H1 (cell line): Measurements from ENCODE around the gene TNIP1. TPM values are rescaled to one million over a fixed set of nuclear protein-coding genes. Genes with fewer than 3 reads are reported as not detected.

ENCODE experiments used
- CTCF ChIA-PET: fragments of 300-600 bp; sonication (Branson Sonifier 250); formaldehyde crosslinking; loops from one replicate; lab custom pipeline; 2021; ENCODE audit not compliant: partially characterized antibody; lab: Charles Lee
- POLR2A ChIA-PET: fragments of 300-600 bp; sonication (Branson Sonifier 250); formaldehyde crosslinking; loops from one replicate; lab custom pipeline; 2021; ENCODE audit warnings: inconsistent platforms; ENCODE audit not compliant: partially characterized antibody; lab: Charles Lee
- DNase-seq, 2 experiments: peaks; one replicate each; pipeline versions ENCODE4 v3.0.0 to v3.0.0-alpha.2; 2010 to 2022; ENCODE audit warnings: low spot score in 2 of 2, low read depth in 1 of 2, mixed read lengths in 1 of 2
- FAIRE-seq: peaks from 2 replicates; lab custom pipeline; 2011; peaks lifted over from hg19 to GRCh38; lab: Jason Lieb, UNC
- H2AFZ ChIP-seq: 2 replicates; pipeline ENCODE4 v1.8.1; 2012; ENCODE audit warnings: low read length, inconsistent platforms
- H2AK5ac ChIP-seq: 2 replicates; pipeline ENCODE4 v1.6.1; 2013; ENCODE audit warnings: low read depth, low read length
- H2BK120ac ChIP-seq: replicated peaks from 2 replicates; pipeline ENCODE3; 2013; ENCODE audit warnings: low read depth, low read length, inconsistent platforms
- H2BK12ac ChIP-seq: 2 replicates; pipeline ENCODE4 v1.6.1; 2013; ENCODE audit warnings: low read depth, low read length
- H2BK15ac ChIP-seq: 2 replicates; pipeline ENCODE4 v1.6.1; 2013; ENCODE audit warnings: low read length
- H2BK20ac ChIP-seq: 2 replicates; pipeline ENCODE4 v1.6.1; 2013; ENCODE audit warnings: low read length
- H2BK5ac ChIP-seq: 2 replicates; pipeline ENCODE4 v1.6.1; 2013; ENCODE audit warnings: low read depth, low read length
- H3K14ac ChIP-seq: 2 replicates; pipeline ENCODE4 v1.6.1; 2013; ENCODE audit warnings: inconsistent platforms; ENCODE audit not compliant: insufficient read length
- H3K18ac ChIP-seq: 2 replicates; pipeline ENCODE4 v1.6.1; 2013; ENCODE audit warnings: low read length; ENCODE audit errors: extremely low read depth
- H3K23ac ChIP-seq: 2 replicates; pipeline ENCODE4 v1.6.1; 2013; ENCODE audit warnings: inconsistent platforms; ENCODE audit not compliant: insufficient read length
- H3K23me2 ChIP-seq: 2 replicates; pipeline ENCODE4 v1.6.1; 2013; ENCODE audit warnings: low read depth, low read length
- H3K27ac ChIP-seq: 2 replicates; pipeline ENCODE4 v1.6.1; 2011; ENCODE audit warnings: low read depth, low read length, inconsistent platforms
- H3K27me3 ChIP-seq, 4 experiments: replicated peaks in 1 of 4; 1 replicate in 1 of 4; 2 replicates in 3 of 4; pipeline versions ENCODE4 v1.6.1 to v1.8.1; 2011 to 2013; ENCODE audit warnings: low read length in 3 of 4, mild to moderate bottlenecking in 3 of 4, inconsistent platforms in 2 of 4, mixed read lengths in 2 of 4, moderate library complexity in 1 of 4; ENCODE audit not compliant: control insufficient read depth in 3 of 4, insufficient read depth in 3 of 4; ENCODE audit errors: extremely low read depth in 1 of 4
- H3K36me3 ChIP-seq, 4 experiments: 2 replicates each; pipeline versions ENCODE4 v1.6.1 to v1.8.1; 2011 to 2013; ENCODE audit warnings: mild to moderate bottlenecking in 4 of 4, low read length in 3 of 4, moderate library complexity in 2 of 4, control low read depth in 1 of 4, inconsistent platforms in 1 of 4; ENCODE audit not compliant: insufficient read depth in 4 of 4, control insufficient read depth in 2 of 4
- H3K4ac ChIP-seq: replicated peaks from 2 replicates; pipeline ENCODE3; 2013; ENCODE audit warnings: low read length, low read depth, mixed read lengths, inconsistent platforms; ENCODE audit not compliant: insufficient read length
- H3K4me1 ChIP-seq, 4 experiments: replicated peaks in 1 of 4; 1 replicate in 1 of 4; 2 replicates in 3 of 4; pipeline versions ENCODE4 v1.6.1 to v1.8.1; 2011 to 2013; ENCODE audit warnings: low read length in 3 of 4, inconsistent platforms in 2 of 4, mixed read lengths in 1 of 4; ENCODE audit not compliant: insufficient read depth in 4 of 4, control insufficient read depth in 3 of 4
- H3K4me2 ChIP-seq, 2 experiments: 2 replicates each; pipeline versions ENCODE4 v1.6.1 to v1.8.1; 2011 to 2013; ENCODE audit warnings: low read depth in 2 of 2, low read length in 2 of 2, control low read depth in 1 of 2, inconsistent platforms in 1 of 2, mild to moderate bottlenecking in 1 of 2; ENCODE audit not compliant: insufficient read depth in 1 of 2
- H3K4me3 ChIP-seq, 4 experiments: fragments of 200-600, 300-600 bp in 1 of 4; sonication (generic), shearing (Covaris generic), sonication (Bioruptor Twin) in 1 of 4; 2 replicates each; pipeline versions ENCODE4 v1.5.1 to v1.8.1; 2011 to 2016; ENCODE audit warnings: low read length in 4 of 4, low read depth in 3 of 4, control low read depth in 2 of 4, inconsistent platforms in 2 of 4, mild to moderate bottlenecking in 2 of 4, mixed read lengths in 1 of 4, moderate library complexity in 1 of 4; ENCODE audit not compliant: insufficient read depth in 2 of 4; ENCODE audit errors: extremely low read depth in 1 of 4
- H3K56ac ChIP-seq: replicated peaks from 2 replicates; pipeline ENCODE3; 2013; ENCODE audit warnings: low read depth, mild to moderate bottlenecking, mixed read lengths, low read length, inconsistent platforms; ENCODE audit not compliant: insufficient read length
- H3K79me1 ChIP-seq: 2 replicates; pipeline ENCODE4 v1.6.1; 2013; ENCODE audit warnings: low read depth, low read length, control low read depth
- H3K79me2 ChIP-seq, 2 experiments: 2 replicates each; pipeline versions ENCODE4 v1.6.1 to v1.8.1; 2012 to 2013; ENCODE audit warnings: low read length in 2 of 2, mild to moderate bottlenecking in 2 of 2, inconsistent platforms in 1 of 2; ENCODE audit not compliant: insufficient read depth in 2 of 2, control insufficient read depth in 1 of 2
- H3K9ac ChIP-seq, 4 experiments: replicated peaks in 1 of 4; 1 replicate in 1 of 4; 2 replicates in 3 of 4; pipeline versions ENCODE4 v1.6.1 to v1.8.1; 2011 to 2013; ENCODE audit warnings: low read depth in 3 of 4, low read length in 3 of 4, control low read depth in 2 of 4, mild to moderate bottlenecking in 2 of 4, moderate library complexity in 2 of 4, inconsistent platforms in 1 of 4; ENCODE audit errors: extremely low read depth in 1 of 4
- H3K9me3 ChIP-seq, 2 experiments: 2 replicates each; pipeline versions ENCODE4 v1.6.1 to v1.8.1; 2012 to 2013; ENCODE audit warnings: mild to moderate bottlenecking in 2 of 2, moderate library complexity in 2 of 2, control low read depth in 1 of 2, inconsistent platforms in 1 of 2, low read depth in 1 of 2, low read length in 1 of 2, mixed read lengths in 1 of 2; ENCODE audit not compliant: insufficient read depth in 2 of 2
- H4K20me1 ChIP-seq, 2 experiments: replicated peaks in 1 of 2; 2 replicates each; pipeline versions ENCODE3 to v1.8.1; 2011 to 2013; ENCODE audit warnings: inconsistent platforms in 2 of 2, low read length in 2 of 2, mild to moderate bottlenecking in 1 of 2; ENCODE audit not compliant: insufficient read depth in 2 of 2, control insufficient read depth in 1 of 2
- H4K5ac ChIP-seq: 2 replicates; pipeline ENCODE4 v1.6.1; 2013; ENCODE audit warnings: low read length, low read depth, mixed read lengths, inconsistent platforms; ENCODE audit not compliant: insufficient read length
- H4K8ac ChIP-seq: 2 replicates; pipeline ENCODE4 v1.8.0; 2013; ENCODE audit warnings: mild to moderate bottlenecking, moderate library complexity, low read length, inconsistent platforms; ENCODE audit not compliant: insufficient read depth; ENCODE audit errors: extremely low read depth
- H4K91ac ChIP-seq: replicated peaks from 2 replicates; pipeline ENCODE3; 2013; ENCODE audit warnings: low read length, mixed read lengths, inconsistent platforms; ENCODE audit not compliant: insufficient read length
- BCL11A ChIP-seq, 2 experiments: IDR thresholded peaks; one replicate each; pipeline ENCODE4 v1.6.1; 2011; ENCODE audit warnings: low read depth in 2 of 2, low read length in 2 of 2, mild to moderate bottlenecking in 2 of 2
- BRCA1 ChIP-seq: IDR thresholded peaks from 2 replicates; pipeline ENCODE4 v1.6.1; 2012; ENCODE audit warnings: low read depth, low read length, improper control_type of control experiment
- CHD1 ChIP-seq: IDR thresholded peaks from 2 replicates; pipeline ENCODE4 v1.6.1; 2012; ENCODE audit warnings: low read depth, low read length, improper control_type of control experiment
- CHD2 ChIP-seq: IDR thresholded peaks from 2 replicates; pipeline ENCODE4 v1.6.1; 2012; ENCODE audit warnings: low read length, improper control_type of control experiment
- CREB1 ChIP-seq: IDR thresholded peaks from 2 replicates; pipeline ENCODE4 v1.6.1; 2012; ENCODE audit warnings: inconsistent platforms
- HDAC2 ChIP-seq, 2 experiments: fragments of 300-600 bp in 1 of 2; sonication (generic) in 1 of 2; IDR thresholded peaks; 2 replicates each; pipeline ENCODE4 v1.6.1; 2011 to 2012; ENCODE audit warnings: low read depth in 2 of 2, low read length in 2 of 2, mild to moderate bottlenecking in 2 of 2, moderate library complexity in 2 of 2, borderline replicate concordance in 1 of 2, inconsistent platforms in 1 of 2
- NRF1 ChIP-seq: IDR thresholded peaks from 2 replicates; pipeline ENCODE4 v1.6.1; 2011; ENCODE audit warnings: mild to moderate bottlenecking, low read depth, low read length, improper control_type of control experiment
- POLR2A ChIP-seq, 2 experiments: IDR thresholded peaks; 1 replicate in 1 of 2; 2 replicates in 1 of 2; pipeline ENCODE4 v1.6.1; 2011; ENCODE audit warnings: low read depth in 2 of 2, low read length in 2 of 2, mild to moderate bottlenecking in 2 of 2; ENCODE audit errors: control extremely low read depth in 1 of 2
- RXRA ChIP-seq: IDR thresholded peaks from 2 replicates; pipeline ENCODE4 v1.6.1; 2011; ENCODE audit warnings: low read depth, mild to moderate bottlenecking, low read length, moderate library complexity; ENCODE audit not compliant: insufficient read depth
- SAP30 ChIP-seq: fragments of 300-600 bp; sonication (generic); IDR thresholded peaks from 2 replicates; pipeline ENCODE4 v1.7.1; 2012; ENCODE audit warnings: low read length, moderate library complexity, mild to moderate bottlenecking, inconsistent platforms; ENCODE audit not compliant: insufficient read depth, insufficient replicate concordance
- SRF ChIP-seq: IDR thresholded peaks from 2 replicates; pipeline ENCODE4 v1.6.1; 2011; ENCODE audit warnings: mild to moderate bottlenecking, low read depth, low read length, moderate library complexity
- SUZ12 ChIP-seq: fragments of 200-600 bp; sonication (generic); IDR thresholded peaks from 2 replicates; pipeline ENCODE4 v1.6.1; 2012; ENCODE audit warnings: mild to moderate bottlenecking, inconsistent platforms, low read length, moderate library complexity, mixed read lengths
- WGBS, 2 experiments: shearing (Covaris generic) in 1 of 2; methylation state at CpG; one replicate each; pipeline versions ENCODE4 v1.1.6 to v1.1.7; 2013 to 2015; ENCODE audit warnings: low lambda C conversion rate in 2 of 2, mixed read lengths in 2 of 2, inconsistent platforms in 1 of 2, low coverage in 1 of 2, missing lambda C conversion rate in 1 of 2; ENCODE audit not compliant: insufficient replicate concordance in 2 of 2, insufficient coverage in 1 of 2, insufficient read length in 1 of 2; ENCODE audit errors: extremely low coverage in 1 of 2, missing lambda C conversion rate in 1 of 2; 5-methylcytosine and 5-hydroxymethylcytosine counted together
- polyA plus RNA-seq, 7 experiments: library from polyadenylated mRNA; depleted of rRNA in 3 of 7; stranded (reverse) in 5 of 7; unstranded in 2 of 7; fragments of >200 nt in 5 of 7; fragments of 200-250 nt in 2 of 7; gene quantifications; 1 replicate in 5 of 7; 2 replicates in 1 of 7; 4 replicates in 1 of 7; pipeline versions ENCODE4 v1.2.1 to v1.2.3, GENCODE V29; 2011 to 2013; ENCODE audit warnings: missing spikeins in 2 of 7, mixed read lengths in 2 of 7
- total RNA-seq: library from RNA; stranded (reverse); fragmentation: NEBNext Ultra II Directional; extraction: Animal tissue kit (Norgen Biotek cat#: 25700); gene quantifications from 2 replicates; pipeline ENCODE4 v1.2.1, GENCODE V29; 2021
- TF ChIP-seq, protein P1 (sequence below): IDR thresholded peaks from 2 replicates; pipeline ENCODE4 v1.6.1; 2011; ENCODE audit warnings: low read depth, mild to moderate bottlenecking, low read length; ENCODE audit not compliant: insufficient read depth

The TNIP1 gene
- total and polyA plus RNA-seq, 2 of the 8 experiments (the other 6 are each of a cell fraction or from before 2014, with no cell fraction given) = 14.2 to 31.9 TPM

DNA sequence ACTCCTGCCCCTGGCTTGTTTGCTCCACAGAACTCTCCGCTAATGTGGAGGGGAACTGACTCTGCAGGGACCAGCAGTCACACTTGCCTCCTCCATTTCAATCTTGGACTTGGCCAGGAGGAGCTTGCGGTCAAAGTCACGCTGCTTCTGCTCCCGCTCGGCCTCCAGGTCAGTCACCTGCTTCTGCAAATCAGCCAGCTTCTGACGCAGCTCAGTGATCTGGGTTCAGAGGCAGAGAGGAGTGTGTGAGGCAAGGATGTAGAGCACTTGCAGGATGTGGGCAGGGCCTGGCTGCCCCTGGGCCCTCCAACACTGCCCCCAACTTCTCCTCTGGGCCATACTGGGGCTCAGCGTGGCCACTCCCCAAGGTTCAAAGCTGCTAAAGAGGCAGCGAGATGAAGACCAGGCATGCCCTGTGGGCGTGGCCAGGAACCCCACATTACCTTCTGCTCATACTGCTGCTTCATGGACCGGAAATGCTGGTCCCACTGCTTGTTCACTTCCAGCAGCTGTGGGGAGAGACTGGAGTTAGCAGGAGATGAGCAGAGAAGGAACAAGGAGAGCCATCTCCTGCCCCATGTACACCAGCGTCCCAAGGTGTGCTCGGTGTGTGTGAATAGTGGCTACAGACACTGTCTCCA, 38.3 kb downstream of the TNIP1 start:
- Histone ChIP-seq H3K79me2 (no peaks in the 10 kb centered on the region), H3K23me2 (no peaks in the 10 kb centered on the region), H3K4me2 (no peak overlapping the region), H2BK12ac (no peak overlapping the region), H4K91ac (no peak overlapping the region), H2BK5ac (no peak overlapping the region), H3K4me3 (no peak overlapping the region), H3K23ac (no peak overlapping the region), H3K27me3 (no peaks in the 10 kb centered on the region), H3K56ac (no peak overlapping the region), H4K5ac (no peak overlapping the region), H3K14ac (no peak overlapping the region), H4K8ac (peak overlapping the region; percentile 11; the same call in 1 of the 2 replicates), H2AK5ac (no peak overlapping the region), H3K4ac (no peak overlapping the region), H3K27ac (no peak overlapping the region; the same call in 1 of the 2 replicates), H3K79me1 (no peaks in the 10 kb centered on the region), H2BK120ac (no peak overlapping the region), H3K4me1 (no peaks in the 10 kb centered on the region), H2BK15ac (no peak overlapping the region), H2AFZ (no peak overlapping the region), H3K9me3 (no peaks in the 10 kb centered on the region), H3K36me3 (peaks cover 0 to 15% (median 10%) of the 10 kb centered on the region in 4 experiments; a peak in 5 of 8 replicates), H4K20me1 (peaks cover 0 to 2% of the 10 kb centered on the region in 2 experiments), H2BK20ac (no peak overlapping the region), H3K9ac (no peak overlapping the region), H3K18ac (no peak overlapping the region)
- FAIRE-seq (no peak), DNase-seq (no peak)
- 90% methylated on average over 12 of the region's 12 CpGs; no CpG with 5 or more reads in 1 of the 2 experiments for WGBS, 2 experiments
- CTCF ChIA-PET = interaction anchor here (0.9 to 10.2 kb wide), 11 partner anchors 8 to 94 kb away, joined by 3 to 157 read pairs (median 4); no protein-coding TSS in a partner anchor
- POLR2A ChIA-PET = no interaction called here
- TF ChIP-seq NRF1 = no peak
- TF ChIP-seq BCL11A (IDR thresholded peaks at IDR 0.05; ENCODE audit: low read depth in 2 of 2, low read length in 2 of 2) = no peak
- TF ChIP-seq CHD1 = no peak
- no peak for TF ChIP-seq HDAC2 (IDR thresholded peaks at IDR 0.05; ENCODE audit: borderline replicate concordance in 1 of 2, low read depth in 2 of 2, low read length in 2 of 2)
- no peak for TF ChIP-seq CREB1
- no peak for TF ChIP-seq POLR2A (IDR thresholded peaks at IDR 0.05; ENCODE audit: control extremely low read depth in 1 of 2, low read depth in 2 of 2, low read length in 2 of 2)
- no peak for TF ChIP-seq SAP30
- TF ChIP-seq, protein P1, sequence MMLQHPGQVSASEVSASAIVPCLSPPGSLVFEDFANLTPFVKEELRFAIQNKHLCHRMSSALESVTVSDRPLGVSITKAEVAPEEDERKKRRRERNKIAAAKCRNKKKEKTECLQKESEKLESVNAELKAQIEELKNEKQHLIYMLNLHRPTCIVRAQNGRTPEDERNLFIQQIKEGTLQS = no peak
- no peak for TF ChIP-seq SUZ12
- TF ChIP-seq CHD2 = no peak
- TF ChIP-seq BRCA1 = no peak
- no peak for TF ChIP-seq SRF
- no peak for TF ChIP-seq RXRA
